A549 treated with Mapracorat at 1 μM for 4 hours (cell line): ENCODE measurements around the gene PUS3. TPM values are rescaled to one million over a fixed set of nuclear protein-coding genes. Genes with fewer than 3 reads are reported as not detected.

Experiments used
- total RNA-seq: library from RNA; stranded (reverse); fragments of 200-300 nt; extraction: Qiagen RNA extraction; gene quantifications from 5 replicates; pipeline ENCODE4 v1.2.3, GENCODE V29; 2022

The PUS3 gene, protein sequence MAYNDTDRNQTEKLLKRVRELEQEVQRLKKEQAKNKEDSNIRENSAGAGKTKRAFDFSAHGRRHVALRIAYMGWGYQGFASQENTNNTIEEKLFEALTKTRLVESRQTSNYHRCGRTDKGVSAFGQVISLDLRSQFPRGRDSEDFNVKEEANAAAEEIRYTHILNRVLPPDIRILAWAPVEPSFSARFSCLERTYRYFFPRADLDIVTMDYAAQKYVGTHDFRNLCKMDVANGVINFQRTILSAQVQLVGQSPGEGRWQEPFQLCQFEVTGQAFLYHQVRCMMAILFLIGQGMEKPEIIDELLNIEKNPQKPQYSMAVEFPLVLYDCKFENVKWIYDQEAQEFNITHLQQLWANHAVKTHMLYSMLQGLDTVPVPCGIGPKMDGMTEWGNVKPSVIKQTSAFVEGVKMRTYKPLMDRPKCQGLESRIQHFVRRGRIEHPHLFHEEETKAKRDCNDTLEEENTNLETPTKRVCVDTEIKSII
- 5.0 to 11.5 TPM (median 6.3 TPM) in 5 replicates for total RNA-seq

DNA sequence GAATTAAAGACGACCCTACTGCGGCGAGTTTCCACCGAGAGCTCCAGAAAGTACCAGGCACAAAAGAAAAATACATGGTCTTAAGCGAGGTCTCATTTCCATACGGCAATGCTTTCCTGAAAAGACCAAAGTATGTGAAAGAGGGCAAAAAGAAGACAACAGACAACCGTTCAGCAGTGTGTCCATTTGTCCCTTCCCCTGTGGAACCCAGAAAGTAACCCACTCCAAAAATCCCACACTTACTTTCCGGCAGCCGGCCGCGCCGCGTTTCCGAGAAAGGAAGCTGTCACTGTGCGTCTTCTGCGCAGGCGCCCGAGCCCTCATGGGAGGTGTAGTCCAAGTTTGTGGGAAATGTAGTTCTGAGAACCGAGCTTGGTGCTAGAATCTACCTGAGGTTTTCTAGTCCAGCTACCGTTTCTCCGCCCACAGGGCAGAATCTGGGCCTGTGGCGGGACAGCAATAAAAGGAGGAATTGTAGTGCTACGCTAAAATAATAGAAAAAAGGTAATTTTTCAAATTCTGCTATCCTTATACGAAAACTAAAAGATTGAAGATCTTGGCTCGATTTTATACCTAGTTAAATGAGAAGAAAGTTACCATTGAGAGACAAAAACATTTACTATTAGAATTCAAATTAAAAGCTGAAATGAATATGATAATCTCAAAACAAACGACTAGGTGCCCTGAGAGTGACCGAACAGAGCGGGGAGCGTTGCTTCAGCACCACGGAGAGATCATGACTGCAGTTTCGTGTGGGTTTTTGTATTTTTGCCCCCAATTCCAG, at the start of gene PUS3:
TSS of gene PUS3 (minus strand) at position 280 of the 784 bp plus-strand sequence. CDS start 6,922 bp downstream, outside the sequence.

GRCh38 chr11:125945797-125946520, 43.0 kb upstream of the PUS3 start, which contains the start of gene VSIG10L2:
TSS of gene VSIG10L2 (plus strand) at chr11:125946044. CDS start at chr11:125946056, 12 bp downstream.

GRCh38 chr11:125903711-125904659, 979 bp upstream of the PUS3 start, which contains the start of gene DDX25:
TSS of gene DDX25 (plus strand) at chr11:125904508. CDS start at chr11:125904518, 10 bp downstream.

GRCh38 chr11:125887373-125888324, 15.4 kb downstream of the PUS3 start, which contains the start of gene HYLS1:
TSS of gene HYLS1 (plus strand) at chr11:125887668. CDS start at chr11:125899369, 11,701 bp downstream.

Other genes with a start within 250 kb of the PUS3 start
- gene ACRV1, start 222.4 kb downstream of the PUS3 start, total RNA-seq = 0.17 TPM in 1 of 5 replicates, not detected in the others
- gene PATE1, start 156.9 kb downstream of the PUS3 start, total RNA-seq = not detected in 5 replicates
- not detected in 5 replicates for gene PATE2, start 124.4 kb downstream of the PUS3 start, total RNA-seq
- gene PATE3, start 115.1 kb downstream of the PUS3 start, total RNA-seq = not detected in 5 replicates
- gene PATE4, start 69.9 kb downstream of the PUS3 start, total RNA-seq = not detected in 5 replicates
- 11.4 to 14.5 TPM (median 12.9 TPM) in 5 replicates for gene HYLS1, start 15.5 kb downstream of the PUS3 start, total RNA-seq
- gene DDX25, start 1.3 kb upstream of the PUS3 start, total RNA-seq = not detected in 5 replicates
- gene VSIG10L2, start 42.8 kb upstream of the PUS3 start, total RNA-seq = not detected in 5 replicates
- 1.4 to 2.8 TPM (median 2.1 TPM) in 5 replicates for gene CDON, start 159.7 kb upstream of the PUS3 start, total RNA-seq